ENCODE data around the gene CHAF1A.

- TF ChIP-seq, protein P1, sequence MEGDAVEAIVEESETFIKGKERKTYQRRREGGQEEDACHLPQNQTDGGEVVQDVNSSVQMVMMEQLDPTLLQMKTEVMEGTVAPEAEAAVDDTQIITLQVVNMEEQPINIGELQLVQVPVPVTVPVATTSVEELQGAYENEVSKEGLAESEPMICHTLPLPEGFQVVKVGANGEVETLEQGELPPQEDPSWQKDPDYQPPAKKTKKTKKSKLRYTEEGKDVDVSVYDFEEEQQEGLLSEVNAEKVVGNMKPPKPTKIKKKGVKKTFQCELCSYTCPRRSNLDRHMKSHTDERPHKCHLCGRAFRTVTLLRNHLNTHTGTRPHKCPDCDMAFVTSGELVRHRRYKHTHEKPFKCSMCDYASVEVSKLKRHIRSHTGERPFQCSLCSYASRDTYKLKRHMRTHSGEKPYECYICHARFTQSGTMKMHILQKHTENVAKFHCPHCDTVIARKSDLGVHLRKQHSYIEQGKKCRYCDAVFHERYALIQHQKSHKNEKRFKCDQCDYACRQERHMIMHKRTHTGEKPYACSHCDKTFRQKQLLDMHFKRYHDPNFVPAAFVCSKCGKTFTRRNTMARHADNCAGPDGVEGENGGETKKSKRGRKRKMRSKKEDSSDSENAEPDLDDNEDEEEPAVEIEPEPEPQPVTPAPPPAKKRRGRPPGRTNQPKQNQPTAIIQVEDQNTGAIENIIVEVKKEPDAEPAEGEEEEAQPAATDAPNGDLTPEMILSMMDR (conservative IDR thresholded peaks at IDR 0.05; ENCODE audit: low read depth in 2 of 2): no peak
- TF ChIP-seq REST (IDR thresholded peaks at IDR 0.05; ENCODE audit: unreplicated experiment) (no peak), EZH2 (IDR thresholded peaks at IDR 0.05; ENCODE audit: low read depth, unreplicated experiment) (no peak), POLR2AphosphoS5 (IDR thresholded peaks at IDR 0.05; ENCODE audit: low read depth) (0 out of 2 replicates have a peak, but pooled peaks have one; percentile 25)
Observed at GRCh38 chr19:4365341-4365740, 37.1 kb upstream of the CHAF1A start.

Measured in GM23338 (cell line).